Keratinocyte (primary cell): ENCODE measurements around the gene WNT10A.

Experiments
- EZH2 ChIP-seq: IDR thresholded peaks from one replicate; pipeline ENCODE4 v1.6.1; 2012; ENCODE audit warnings: inconsistent platforms, mild to moderate bottlenecking, low read length, moderate library complexity
- TF ChIP-seq, protein P1 (sequence below), 3 experiments: IDR thresholded peaks in 1 of 3; conservative IDR thresholded peaks in 1 of 3; optimal IDR thresholded peaks in 1 of 3; 2 replicates in 2 of 3; 3 replicates in 1 of 3; pipeline versions ENCODE3 to v1.5.1; 2011; ENCODE audit warnings: low read length in 3 of 3, mild to moderate bottlenecking in 3 of 3, moderate library complexity in 2 of 3, control low read depth in 1 of 3, inconsistent platforms in 1 of 3; ENCODE audit not compliant: insufficient read depth in 2 of 3; ENCODE audit errors: extremely low read depth in 1 of 3

DNA sequence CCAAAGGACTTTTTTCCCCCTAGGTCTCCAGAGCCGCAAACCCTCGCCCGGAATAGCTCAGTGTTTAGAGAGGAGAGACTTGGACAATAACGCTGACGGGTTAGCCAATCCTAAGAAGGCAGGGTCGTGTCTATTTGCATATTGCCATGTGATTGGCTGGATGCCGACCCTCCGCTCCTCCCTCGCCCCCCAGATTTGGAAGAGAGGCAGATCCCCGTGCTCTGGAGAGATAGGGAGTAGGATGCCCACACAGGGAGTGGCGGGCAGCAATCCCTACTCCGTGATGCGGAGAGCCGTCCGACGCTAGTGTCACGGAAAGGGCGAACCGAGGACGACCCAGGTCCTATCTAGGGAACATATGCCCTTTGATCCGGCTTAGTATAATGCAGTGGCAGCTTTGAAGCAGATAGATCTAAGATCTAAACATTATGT, 19.7 kb upstream of the WNT10A start:
- TF ChIP-seq EZH2: peak; percentile 60
- TF ChIP-seq, protein P1, sequence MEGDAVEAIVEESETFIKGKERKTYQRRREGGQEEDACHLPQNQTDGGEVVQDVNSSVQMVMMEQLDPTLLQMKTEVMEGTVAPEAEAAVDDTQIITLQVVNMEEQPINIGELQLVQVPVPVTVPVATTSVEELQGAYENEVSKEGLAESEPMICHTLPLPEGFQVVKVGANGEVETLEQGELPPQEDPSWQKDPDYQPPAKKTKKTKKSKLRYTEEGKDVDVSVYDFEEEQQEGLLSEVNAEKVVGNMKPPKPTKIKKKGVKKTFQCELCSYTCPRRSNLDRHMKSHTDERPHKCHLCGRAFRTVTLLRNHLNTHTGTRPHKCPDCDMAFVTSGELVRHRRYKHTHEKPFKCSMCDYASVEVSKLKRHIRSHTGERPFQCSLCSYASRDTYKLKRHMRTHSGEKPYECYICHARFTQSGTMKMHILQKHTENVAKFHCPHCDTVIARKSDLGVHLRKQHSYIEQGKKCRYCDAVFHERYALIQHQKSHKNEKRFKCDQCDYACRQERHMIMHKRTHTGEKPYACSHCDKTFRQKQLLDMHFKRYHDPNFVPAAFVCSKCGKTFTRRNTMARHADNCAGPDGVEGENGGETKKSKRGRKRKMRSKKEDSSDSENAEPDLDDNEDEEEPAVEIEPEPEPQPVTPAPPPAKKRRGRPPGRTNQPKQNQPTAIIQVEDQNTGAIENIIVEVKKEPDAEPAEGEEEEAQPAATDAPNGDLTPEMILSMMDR (optimal IDR thresholded peaks at IDR 0.05 in 1 of 3, IDR thresholded peaks at IDR 0.05 in 1 of 3, conservative IDR thresholded peaks at IDR 0.05 in 1 of 3; ENCODE audit: extremely low read depth in 1 of 3, insufficient read depth in 2 of 3, low read length in 3 of 3): no peak
